DOHH2 (cell line): ENCODE measurements around the gene ROR2.

Experiments used
- CTCF ChIP-seq: fragments of 200-600 bp; sonication (generic); IDR thresholded peaks from one replicate; pipeline ENCODE4 v1.5.1; 2014; ENCODE audit warnings: antibody characterized with exemption, mild to moderate bottlenecking, low read depth, low read length; ENCODE audit not compliant: poor library complexity, severe bottlenecking
- EZH2phosphoT487 ChIP-seq: fragments of 200-600 bp; sonication (generic); IDR thresholded peaks from 2 replicates; pipeline ENCODE4 v1.6.1; 2017; ENCODE audit warnings: borderline replicate concordance, mild to moderate bottlenecking, antibody characterized with exemption, low read length, moderate library complexity, mixed read lengths

GRCh38 chr9:91857291-91858212 is 92.5 kb downstream of the ROR2 start:
- TF ChIP-seq CTCF (no peak), EZH2phosphoT487 (no peak)
